PC-9 (cell line): ENCODE results near the gene ADAMTS16. TPM values are rescaled to one million over a fixed set of nuclear protein-coding genes. Genes with fewer than 3 reads are reported as not detected.

Source experiments
- BruUV-seq: library from RNA; stranded (reverse); fragments of 400-500 nt; replicated peaks from 2 replicates; lab custom pipeline; 2021; lab: Mats Ljungman, UMichigan
- CTCF ChIA-PET: fragments of 300-600 bp; sonication (Branson Sonifier 250); formaldehyde crosslinking; loops from one replicate; lab custom pipeline; 2022; ENCODE audit warnings: antibody characterized with exemption; lab: Charles Lee
- POLR2A ChIA-PET: fragments of 300-600 bp; sonication (Branson Sonifier 250); formaldehyde crosslinking; loops from one replicate; lab custom pipeline; 2022; ENCODE audit warnings: antibody characterized with exemption; ENCODE audit not compliant: unreplicated experiment; lab: Charles Lee
- DNase-seq, 2 experiments: peaks; one replicate each; pipeline versions ENCODE4 v3.0.0 to v3.0.0-alpha.2; 2015 to 2022; ENCODE audit warnings: mixed read lengths in 1 of 2
- H2AFZ ChIP-seq: fragments of 200-600 bp; sonication (generic); 2 replicates; pipeline ENCODE4 v1.8.1; 2017; ENCODE audit warnings: antibody characterized with exemption
- H3F3A ChIP-seq: fragments of 200-600 bp; sonication (generic); 2 replicates; pipeline ENCODE4 v1.8.1; 2017; ENCODE audit warnings: antibody characterized with exemption, mild to moderate bottlenecking, low read depth; ENCODE audit not compliant: insufficient read depth
- H3K27ac ChIP-seq: fragments of 200-600 bp; sonication (generic); 2 replicates; pipeline ENCODE4 v1.6.1; 2016; ENCODE audit warnings: mixed run types
- H3K27me3 ChIP-seq: fragments of 200-600 bp; sonication (generic); 2 replicates; pipeline ENCODE4 v1.6.1; 2016; ENCODE audit warnings: low read depth, mixed run types; ENCODE audit not compliant: insufficient read depth
- H3K36me3 ChIP-seq: fragments of 200-600 bp; sonication (generic); 2 replicates; pipeline ENCODE4 v1.6.1; 2016; ENCODE audit warnings: low read depth, mixed run types
- H3K4me1 ChIP-seq: fragments of 200-600 bp; sonication (generic); replicated peaks from 2 replicates; pipeline ENCODE4 v1.6.1; 2016; ENCODE audit warnings: mixed run types; ENCODE audit not compliant: insufficient read depth
- H3K4me2 ChIP-seq: fragments of 200-600 bp; sonication (generic); 2 replicates; pipeline ENCODE4 v1.6.1; 2017; ENCODE audit warnings: mixed run types
- H3K4me3 ChIP-seq: fragments of 200-600 bp; sonication (generic); 2 replicates; pipeline ENCODE4 v1.6.1; 2016; ENCODE audit warnings: mixed run types
- H3K79me2 ChIP-seq: fragments of 200-600 bp; sonication (generic); 2 replicates; pipeline ENCODE4 v1.6.1; 2017; ENCODE audit warnings: low read depth, mixed run types
- H3K9me2 ChIP-seq: fragments of 200-600 bp; sonication (generic); 2 replicates; pipeline ENCODE4 v1.8.1; 2017; ENCODE audit warnings: mild to moderate bottlenecking; ENCODE audit not compliant: insufficient read depth
- H3K9me3 ChIP-seq: fragments of 200-600 bp; sonication (generic); 2 replicates; pipeline ENCODE4 v1.8.1; 2016; ENCODE audit warnings: low read depth; ENCODE audit not compliant: insufficient read depth
- H4K20me1 ChIP-seq: fragments of 200-600 bp; sonication (generic); 2 replicates; pipeline ENCODE4 v1.8.1; 2017; ENCODE audit not compliant: insufficient read depth
- EZH2 ChIP-seq: fragments of 200-600 bp; sonication (generic); IDR thresholded peaks from 2 replicates; pipeline ENCODE4 v1.8.0; 2017; ENCODE audit warnings: antibody characterized with exemption, low read depth
- intact Hi-C: fragments of 100-400 bp; cut with micrococcal nuclease; formaldehyde crosslinking; loops from one replicate; pipeline ENCODE4 v1.10.0; 2022; ENCODE audit not compliant: unreplicated experiment
- total RNA-seq: library from RNA; stranded (reverse); gene quantifications from 2 replicates; pipeline ENCODE4 v1.2.3, GENCODE V29; 2021
- TF ChIP-seq, protein P1 (sequence below): fragments of 200-600 bp; sonication (generic); conservative IDR thresholded peaks from 2 replicates; pipeline ENCODE4 v1.6.1; 2017; ENCODE audit warnings: mixed run types, antibody characterized with exemption, mild to moderate bottlenecking, moderate library complexity

The ADAMTS16 gene
- total RNA-seq, 1 experiment from 2014 or later = 26.4 TPM

- peaks cover 11% of the 10 kb centered on the region for H3K4me1 ChIP-seq
- peaks cover 10% of the 10 kb centered on the region; the same call in 1 of the 2 replicates for H3F3A ChIP-seq
- no peaks in the 10 kb centered on the region for H3K9me3 ChIP-seq
- no peaks in the 10 kb centered on the region for H3K79me2 ChIP-seq
- H3K36me3 ChIP-seq = no peaks in the 10 kb centered on the region
- intact Hi-C loops = no loop called here
- POLR2A ChIA-PET = no interaction called here
- H3K27ac ChIP-seq = no peak overlapping the region
- no peak for DNase-seq
- no peak overlapping the region for H3K4me2 ChIP-seq
- no peak for TF ChIP-seq EZH2
- TF ChIP-seq, protein P1, sequence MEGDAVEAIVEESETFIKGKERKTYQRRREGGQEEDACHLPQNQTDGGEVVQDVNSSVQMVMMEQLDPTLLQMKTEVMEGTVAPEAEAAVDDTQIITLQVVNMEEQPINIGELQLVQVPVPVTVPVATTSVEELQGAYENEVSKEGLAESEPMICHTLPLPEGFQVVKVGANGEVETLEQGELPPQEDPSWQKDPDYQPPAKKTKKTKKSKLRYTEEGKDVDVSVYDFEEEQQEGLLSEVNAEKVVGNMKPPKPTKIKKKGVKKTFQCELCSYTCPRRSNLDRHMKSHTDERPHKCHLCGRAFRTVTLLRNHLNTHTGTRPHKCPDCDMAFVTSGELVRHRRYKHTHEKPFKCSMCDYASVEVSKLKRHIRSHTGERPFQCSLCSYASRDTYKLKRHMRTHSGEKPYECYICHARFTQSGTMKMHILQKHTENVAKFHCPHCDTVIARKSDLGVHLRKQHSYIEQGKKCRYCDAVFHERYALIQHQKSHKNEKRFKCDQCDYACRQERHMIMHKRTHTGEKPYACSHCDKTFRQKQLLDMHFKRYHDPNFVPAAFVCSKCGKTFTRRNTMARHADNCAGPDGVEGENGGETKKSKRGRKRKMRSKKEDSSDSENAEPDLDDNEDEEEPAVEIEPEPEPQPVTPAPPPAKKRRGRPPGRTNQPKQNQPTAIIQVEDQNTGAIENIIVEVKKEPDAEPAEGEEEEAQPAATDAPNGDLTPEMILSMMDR = no peak
- H3K4me3 ChIP-seq = no peak overlapping the region
- H3K27me3 ChIP-seq = no peaks in the 10 kb centered on the region
- CTCF ChIA-PET = no interaction called here
- H4K20me1 ChIP-seq = no peaks in the 10 kb centered on the region
- no peak overlapping the region for H2AFZ ChIP-seq
- no peaks in the 10 kb centered on the region for H3K9me2 ChIP-seq
- BruUV-seq = no TSS peak
Measured at GRCh38 chr5:5266297-5266696, 126.2 kb downstream of the ADAMTS16 start.

DNA sequence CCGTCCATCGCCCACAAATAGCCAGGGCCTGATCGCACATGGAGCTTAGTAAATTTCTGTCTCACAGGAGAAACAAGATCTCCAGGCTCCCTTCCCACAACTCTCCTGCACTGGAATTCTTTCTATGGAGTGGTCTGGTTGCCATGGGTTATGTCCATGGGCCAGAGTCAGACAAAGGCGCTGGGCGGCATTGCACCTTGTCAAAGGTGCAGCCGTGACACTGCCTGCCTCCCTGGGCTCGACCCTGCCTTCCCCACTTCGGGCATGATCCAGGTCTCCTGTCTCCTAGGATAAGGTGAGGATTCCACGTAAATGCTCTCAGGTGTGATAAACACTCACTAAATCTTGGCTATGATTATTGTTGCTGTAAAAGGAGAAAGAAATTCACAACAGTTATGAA lies 130.0 kb downstream of the ADAMTS16 start:
- TF ChIP-seq, protein P1 = no peak
- TF ChIP-seq EZH2 = no peak
- no peak for DNase-seq
- Histone ChIP-seq H3K79me2 (no peaks in the 10 kb centered on the region), H3F3A (peaks cover 29% of the 10 kb centered on the region), H3K27ac (no peak overlapping the region), H2AFZ (no peak overlapping the region), H3K4me3 (no peak overlapping the region), H3K27me3 (no peaks in the 10 kb centered on the region), H3K4me1 (peaks cover 33% of the 10 kb centered on the region), H3K9me2 (no peaks in the 10 kb centered on the region), H3K36me3 (no peaks in the 10 kb centered on the region), H3K9me3 (no peaks in the 10 kb centered on the region), H3K4me2 (no peak overlapping the region), H4K20me1 (no peaks in the 10 kb centered on the region)
- no TSS peak for BruUV-seq
- CTCF ChIA-PET = no interaction called here
- intact Hi-C loops = loop anchor here (5.0 kb wide), 1 partner anchor 122 kb away; no protein-coding TSS in a partner anchor
- POLR2A ChIA-PET = no interaction called here

GRCh38 chr5:5270958-5271785 lies 131.0 kb downstream of the ADAMTS16 start:
- BruUV-seq = TSS peak; percentile 88
- Histone ChIP-seq H3K4me3 (peak overlapping the region; percentile 52), H3K4me1 (peaks cover 33% of the 10 kb centered on the region), H2AFZ (peak overlapping the region; percentile 69), H3K27me3 (no peaks in the 10 kb centered on the region), H3K4me2 (peak overlapping the region; percentile 82), H3K79me2 (no peaks in the 10 kb centered on the region), H3K36me3 (no peaks in the 10 kb centered on the region), H3K27ac (peak overlapping the region; percentile 90), H3F3A (peaks cover 29% of the 10 kb centered on the region), H3K9me3 (no peaks in the 10 kb centered on the region), H4K20me1 (no peaks in the 10 kb centered on the region), H3K9me2 (no peaks in the 10 kb centered on the region)
- peak; percentile 97 to 100 for DNase-seq
- TF ChIP-seq, protein P1 = no peak
- TF ChIP-seq EZH2 = no peak
- ChIA-PET CTCF (interaction anchor here (0.6 kb wide), 2 partner anchors 15 to 65 kb away, joined by 3 read pairs; no protein-coding TSS in a partner anchor), POLR2A (no interaction called here)
- intact Hi-C loops = loop anchor here (1.0 to 5.0 kb wide), 5 partner anchors 17 to 125 kb away; no protein-coding TSS in a partner anchor
